ENCODE results near the gene CARD10. TPM values are rescaled to one million over a fixed set of nuclear protein-coding genes. Genes with fewer than 3 reads are reported as not detected.

Gene CARD10
- total RNA-seq, 1 donor from 2014 or later, result 10.8 TPM

DNA sequence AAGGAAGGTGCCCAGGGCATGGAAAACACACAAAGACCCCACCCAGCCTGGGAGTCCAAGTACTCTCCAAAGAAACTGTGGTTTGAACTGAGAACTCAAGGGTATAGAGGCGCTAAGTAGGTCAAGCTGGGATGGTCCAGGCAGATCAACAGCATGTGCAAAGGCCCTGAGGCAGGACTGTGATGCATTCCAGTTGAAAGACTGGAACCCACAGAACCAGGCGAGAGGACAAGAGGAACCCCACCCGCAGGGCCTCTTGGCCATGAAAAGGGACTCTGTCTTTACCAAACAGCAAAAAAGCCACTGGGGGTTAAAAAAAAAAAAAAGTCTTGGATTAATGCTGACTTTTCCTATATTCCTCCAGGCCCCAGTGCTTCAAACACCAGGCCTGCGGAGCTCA, 14.3 kb downstream of the CARD10 start:
- no peak for DNase-seq (ENCODE audit: low spot score)

DNA sequence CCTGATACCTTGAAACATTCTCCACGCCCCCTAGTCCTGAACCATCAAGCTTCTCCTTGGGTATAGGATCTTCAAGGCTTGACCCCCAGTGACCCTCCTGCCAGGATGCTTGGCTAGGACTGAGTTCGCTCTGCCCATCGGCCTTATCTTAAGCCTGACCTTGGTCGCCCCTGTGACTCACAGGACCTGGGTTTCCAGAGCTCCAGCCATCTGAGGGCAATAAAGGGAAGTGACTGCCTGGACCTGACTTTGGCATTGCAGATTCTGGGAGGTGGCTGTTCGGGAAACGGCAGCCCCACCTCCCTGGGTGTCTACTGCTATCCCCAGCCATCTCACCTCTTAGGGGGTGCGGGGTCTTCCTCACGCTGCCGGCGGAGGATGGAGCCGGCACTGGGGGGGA, 15.4 kb downstream of the CARD10 start:
- no peak for DNase-seq (ENCODE audit: low spot score)

DNA sequence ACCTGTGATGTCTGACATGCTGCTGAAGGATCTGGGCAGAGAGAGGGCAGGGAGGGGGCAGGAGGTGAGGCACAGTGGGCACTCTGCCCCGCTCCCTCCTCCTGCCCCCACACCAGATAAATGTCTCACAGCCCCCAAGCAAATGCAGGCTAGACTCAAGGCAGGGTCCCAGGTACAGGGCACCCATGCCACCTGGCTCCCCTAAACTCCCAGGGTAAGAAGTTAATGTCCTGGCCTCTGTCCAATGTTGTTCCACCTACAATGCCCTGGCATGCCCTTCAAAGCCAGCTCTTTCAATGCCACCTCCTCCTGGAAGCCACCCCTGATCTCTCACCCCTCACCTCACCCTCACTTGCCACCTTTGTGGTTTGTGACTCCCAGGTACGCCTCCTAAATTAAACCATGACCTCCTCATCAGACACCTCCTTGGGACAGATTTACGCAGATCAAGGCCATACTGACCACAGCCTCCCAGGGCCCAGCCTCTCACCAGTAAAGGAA, 16.0 kb downstream of the CARD10 start:
- DNase-seq (ENCODE audit: low spot score), result no peak

DNA sequence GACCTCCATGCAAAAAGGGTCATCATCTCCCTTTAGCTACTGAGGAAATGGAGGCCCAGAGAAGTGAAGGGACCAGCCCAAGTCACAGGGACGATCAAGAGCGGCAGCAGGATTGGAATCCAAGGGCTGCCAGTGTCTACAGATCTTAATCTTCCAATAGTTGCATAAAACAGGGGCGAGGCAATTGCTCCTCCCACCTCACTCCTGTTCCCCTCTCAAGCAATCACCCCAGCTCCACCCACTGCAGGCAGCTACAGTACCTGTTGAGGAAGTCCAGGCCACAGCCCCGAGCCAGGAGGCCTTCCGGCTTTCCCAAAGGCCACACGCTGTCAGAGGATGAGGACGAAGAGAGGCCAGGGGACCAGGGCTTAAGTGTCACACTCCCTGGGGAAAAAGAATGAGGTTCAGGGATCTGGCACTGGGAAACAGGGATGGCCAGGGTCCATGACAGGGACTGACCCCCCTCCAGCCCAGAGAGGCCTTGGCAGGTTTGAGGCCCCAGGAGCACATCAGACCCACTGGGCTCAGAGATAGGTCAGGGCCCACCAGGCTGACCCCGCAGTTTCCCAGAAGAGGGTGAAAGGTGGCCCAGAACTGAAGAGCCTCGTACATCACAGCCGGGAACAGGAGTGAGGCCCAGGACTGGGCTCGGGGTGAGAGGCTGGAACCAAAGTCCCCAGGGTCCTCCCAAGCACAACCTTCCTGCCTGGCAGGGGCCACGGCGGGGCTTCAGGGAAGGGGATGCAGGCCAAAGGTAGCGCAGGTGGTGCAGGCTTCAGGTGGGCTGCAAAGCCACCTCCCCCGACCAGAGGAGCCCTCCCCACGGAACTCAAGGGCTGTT, 16.7 kb downstream of the CARD10 start:
- no peak for DNase-seq (ENCODE audit: low spot score)

DNA sequence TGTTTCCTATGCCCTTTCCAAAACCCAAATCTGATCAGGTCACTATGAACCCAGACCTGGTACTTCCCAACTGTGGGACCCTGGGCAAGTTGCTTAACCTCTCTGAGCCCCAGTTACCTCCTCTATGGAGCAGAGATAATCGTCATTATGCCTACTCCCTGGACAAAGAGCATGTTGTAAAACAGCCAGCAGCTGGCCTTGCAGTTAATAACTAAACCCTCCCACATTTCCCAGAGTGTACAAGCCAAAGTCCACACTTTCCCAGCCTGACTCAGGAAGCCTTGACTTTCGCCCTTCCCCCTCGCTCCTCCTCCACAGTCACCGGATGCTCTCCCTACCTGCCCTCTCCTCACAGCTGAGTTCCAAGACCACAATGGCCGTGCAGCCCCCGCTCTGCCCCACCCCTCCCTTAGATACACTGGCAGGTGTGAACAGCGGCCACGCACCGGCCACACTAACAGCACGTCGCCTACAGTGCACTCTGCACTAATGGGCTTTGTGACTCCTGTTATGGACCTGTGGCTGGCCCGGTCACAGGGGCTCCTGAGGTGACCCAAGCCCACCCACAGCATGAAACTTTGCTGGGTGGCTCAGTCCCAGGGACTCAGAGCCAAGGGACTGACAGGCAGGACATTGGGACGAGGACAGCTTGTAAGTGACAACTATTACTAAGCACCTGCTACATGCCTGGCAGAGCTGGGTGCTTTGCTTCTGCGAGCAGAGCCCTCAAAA, 17.4 kb downstream of the CARD10 start:
- no peak for DNase-seq (ENCODE audit: low spot score)

DNA sequence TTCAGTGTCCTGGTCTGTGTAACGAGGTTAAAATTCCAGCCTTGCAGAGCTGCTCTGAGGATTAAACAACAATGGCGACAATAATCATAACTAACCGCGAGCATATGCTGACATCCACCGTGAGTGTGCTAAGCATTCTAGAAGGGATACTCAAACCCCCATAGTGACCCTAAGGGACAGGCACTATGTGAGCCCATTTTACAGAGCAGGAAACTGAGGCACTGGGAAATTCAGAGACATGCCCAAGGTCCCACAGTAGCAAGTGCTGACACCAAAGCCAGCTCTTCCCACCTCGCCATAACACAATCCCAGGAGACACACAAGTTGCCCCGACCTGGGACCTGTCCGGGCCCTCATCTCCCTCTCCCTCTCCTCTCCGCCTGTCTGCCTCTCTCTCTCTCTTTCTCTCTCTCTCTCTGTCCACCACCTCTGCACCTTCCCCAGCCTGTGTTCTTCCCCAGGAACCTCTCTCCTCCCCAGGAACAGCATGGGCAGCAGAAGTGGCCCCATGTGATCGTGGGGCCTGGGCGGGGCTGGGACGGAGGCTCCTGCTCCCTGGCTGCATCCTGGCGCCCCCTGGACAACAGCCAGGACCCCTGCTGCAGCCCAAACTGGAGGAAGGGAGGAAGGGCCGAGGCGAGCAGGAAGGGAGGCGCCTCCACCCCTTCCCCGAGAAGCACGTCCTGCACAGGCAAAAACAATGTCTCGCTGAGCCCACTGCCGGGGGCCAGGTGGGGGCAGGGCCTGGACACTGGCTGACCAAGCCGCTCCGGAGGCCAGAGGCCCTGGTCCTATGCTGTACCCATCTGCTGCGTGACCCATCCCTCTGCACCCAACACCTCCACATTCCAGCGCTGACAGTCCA, 18.2 kb downstream of the CARD10 start:
- no peak for DNase-seq (ENCODE audit: low spot score)

DNA sequence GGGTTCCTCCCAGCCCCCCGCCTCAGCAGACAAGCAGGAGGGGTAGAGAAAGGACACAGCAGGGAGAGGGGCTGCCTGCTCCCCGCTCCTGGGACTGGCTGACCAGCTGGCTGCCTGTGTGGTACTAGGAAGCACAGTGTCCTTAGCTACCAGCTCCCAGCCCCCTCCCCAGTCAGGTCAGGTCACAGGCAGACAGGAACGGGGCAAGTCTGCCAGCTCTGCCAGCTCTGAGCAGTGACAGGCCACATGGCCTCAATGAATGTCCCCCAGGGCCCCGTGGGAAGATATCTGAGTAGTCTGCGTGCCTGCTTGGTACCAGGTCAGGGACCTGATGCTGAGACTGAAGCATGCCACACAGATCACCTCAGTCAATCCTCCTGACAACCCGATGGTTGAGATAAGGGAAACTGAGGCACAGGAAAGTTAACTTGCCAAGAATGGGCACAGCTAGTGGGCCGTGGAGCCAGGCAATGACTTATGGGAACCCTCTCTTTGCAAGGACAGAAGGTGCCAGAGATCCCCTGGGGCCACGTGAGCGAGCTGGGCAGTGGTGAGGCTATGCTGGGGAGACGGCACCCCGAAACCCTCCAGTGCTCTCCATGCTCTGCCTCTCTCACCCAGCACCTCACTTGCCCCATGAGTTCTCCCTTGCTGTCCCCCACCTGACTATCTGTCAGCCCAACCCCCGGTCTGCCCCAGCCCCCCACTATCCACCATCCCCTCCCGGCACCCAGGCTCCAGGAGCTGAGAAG, 19.2 kb downstream of the CARD10 start:
- DNase-seq (ENCODE audit: low spot score), result no peak

DNA sequence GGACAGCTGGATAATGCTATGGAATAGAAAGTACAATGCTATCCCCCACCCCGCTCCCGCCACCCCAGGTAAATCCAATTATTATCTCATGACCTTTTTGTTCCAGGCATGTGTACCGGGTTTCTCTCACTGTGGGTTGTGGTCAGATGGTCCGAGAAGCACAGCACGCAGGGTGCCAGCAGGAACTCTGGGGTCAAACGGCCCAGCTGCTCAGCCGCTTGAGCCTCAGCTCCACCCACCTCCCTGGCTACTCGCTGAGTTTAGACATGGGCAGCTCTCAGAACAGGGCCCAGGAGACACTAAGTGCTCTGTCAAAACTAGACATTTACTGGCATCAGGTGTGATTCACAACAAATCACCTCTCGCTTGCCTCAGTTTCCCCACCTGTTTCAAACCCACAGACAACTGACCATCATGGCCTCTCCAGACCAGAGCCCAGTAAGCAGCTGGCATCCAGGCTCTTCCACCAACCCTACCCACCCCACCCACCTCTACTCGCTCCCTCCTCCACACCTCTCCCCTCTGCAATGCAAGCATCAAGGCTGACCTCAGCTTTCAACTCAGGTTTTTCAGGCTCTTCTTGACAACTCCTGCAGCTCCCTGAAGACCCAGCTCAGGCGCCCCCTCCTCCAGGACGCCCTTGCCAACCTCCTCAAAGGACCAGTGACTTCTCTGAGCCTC, 20.0 kb downstream of the CARD10 start:
- no peak for DNase-seq (ENCODE audit: low spot score)

DNA sequence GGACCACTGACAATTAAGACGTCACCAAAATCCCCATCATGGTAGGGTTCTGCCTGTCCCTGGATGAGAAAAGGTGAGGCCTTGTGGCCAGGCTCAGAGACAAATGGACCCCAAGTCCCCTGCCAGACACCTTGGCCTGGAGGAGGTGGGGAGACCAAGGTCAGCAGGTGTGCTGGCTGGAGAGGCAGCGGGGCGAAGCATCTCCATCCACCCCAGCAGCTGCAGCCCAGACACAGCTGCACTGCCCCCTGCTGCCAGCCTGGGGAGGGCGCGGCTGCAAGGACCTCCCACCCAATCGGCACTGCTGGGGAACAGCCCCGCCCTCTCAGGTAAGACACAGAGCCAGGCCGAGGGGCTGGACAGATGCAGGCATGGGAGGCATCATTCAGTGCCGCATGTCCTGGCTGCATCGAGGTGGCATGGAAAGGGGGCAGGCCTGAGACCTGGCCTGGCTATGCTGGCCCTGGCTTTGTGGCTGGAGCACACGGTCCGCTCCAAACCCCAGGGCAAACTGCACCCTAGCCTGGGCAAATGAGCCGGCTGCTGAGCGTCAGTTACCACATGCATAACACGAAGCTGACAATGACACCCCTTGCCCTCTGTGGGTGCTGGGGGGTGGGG, 20.8 kb downstream of the CARD10 start:
- no peak for DNase-seq (ENCODE audit: low spot score)

DNA sequence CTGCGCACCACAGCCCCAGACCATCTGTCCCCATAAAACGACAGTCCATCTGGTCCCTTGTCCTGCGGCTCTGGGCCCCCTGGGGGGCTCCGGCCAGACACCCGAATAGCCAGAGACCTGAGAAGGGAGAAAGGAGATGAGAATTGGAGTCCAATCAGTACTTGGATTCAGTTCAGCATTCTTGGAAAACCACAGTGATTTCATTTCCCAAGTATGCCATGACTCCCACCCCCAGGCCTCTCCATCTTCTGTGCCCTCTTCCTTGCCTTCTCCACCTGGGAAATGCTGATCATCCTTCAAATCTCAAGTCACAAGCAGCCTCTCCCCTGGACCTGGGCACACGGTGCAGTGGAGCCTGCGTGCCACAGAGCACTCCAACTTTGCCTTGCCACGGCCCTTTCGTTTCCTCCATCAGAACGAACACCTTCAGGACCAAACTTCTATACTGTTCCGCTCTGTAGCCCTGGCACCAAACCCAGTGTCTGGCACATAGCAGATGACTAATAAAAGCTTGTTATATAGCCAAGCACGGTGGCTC, 22.1 kb downstream of the CARD10 start:
- no peak for DNase-seq (ENCODE audit: low spot score)

DNA sequence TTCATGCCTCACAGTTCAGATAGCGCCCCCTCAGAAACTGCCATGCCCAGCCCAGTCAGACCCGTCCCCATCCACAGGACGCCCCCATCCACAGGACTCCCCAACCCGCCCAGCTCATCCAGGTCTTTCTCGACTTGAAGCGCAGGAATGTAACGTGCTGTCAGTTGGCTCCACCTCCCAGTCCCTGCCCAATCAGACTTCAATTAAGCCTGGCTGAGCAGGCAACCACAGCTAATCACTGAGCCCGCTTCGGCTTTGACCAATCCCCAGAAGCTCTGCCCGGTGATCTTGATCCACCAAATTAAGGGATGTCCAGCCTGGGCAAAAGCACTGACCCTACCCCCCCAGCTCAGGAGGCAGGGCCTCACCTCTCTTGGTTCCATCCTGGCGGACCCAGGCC, 22.6 kb downstream of the CARD10 start:
- no peak for DNase-seq (ENCODE audit: low spot score)

DNA sequence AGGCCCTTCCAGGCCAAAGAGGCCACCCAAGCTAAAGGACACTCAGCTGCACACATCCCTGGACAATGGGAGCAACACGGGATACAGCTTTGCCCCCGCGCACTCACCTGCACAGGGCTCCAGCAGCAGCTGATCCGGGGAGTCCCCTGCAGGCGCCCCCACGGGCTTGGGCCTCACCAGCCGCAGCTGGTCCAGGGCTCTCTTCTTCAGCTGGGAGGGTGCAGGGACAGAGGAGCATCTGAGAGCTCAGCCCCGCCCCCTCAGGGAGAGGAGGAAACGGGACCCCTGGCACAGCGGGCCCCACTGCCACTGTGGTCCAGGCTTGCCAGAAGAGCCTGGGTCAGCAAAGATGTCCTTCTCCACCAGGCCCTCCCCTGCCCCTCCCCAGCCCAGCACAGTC, 25.2 kb downstream of the CARD10 start:
- DNase-seq (ENCODE audit: low spot score), result no peak

DNA sequence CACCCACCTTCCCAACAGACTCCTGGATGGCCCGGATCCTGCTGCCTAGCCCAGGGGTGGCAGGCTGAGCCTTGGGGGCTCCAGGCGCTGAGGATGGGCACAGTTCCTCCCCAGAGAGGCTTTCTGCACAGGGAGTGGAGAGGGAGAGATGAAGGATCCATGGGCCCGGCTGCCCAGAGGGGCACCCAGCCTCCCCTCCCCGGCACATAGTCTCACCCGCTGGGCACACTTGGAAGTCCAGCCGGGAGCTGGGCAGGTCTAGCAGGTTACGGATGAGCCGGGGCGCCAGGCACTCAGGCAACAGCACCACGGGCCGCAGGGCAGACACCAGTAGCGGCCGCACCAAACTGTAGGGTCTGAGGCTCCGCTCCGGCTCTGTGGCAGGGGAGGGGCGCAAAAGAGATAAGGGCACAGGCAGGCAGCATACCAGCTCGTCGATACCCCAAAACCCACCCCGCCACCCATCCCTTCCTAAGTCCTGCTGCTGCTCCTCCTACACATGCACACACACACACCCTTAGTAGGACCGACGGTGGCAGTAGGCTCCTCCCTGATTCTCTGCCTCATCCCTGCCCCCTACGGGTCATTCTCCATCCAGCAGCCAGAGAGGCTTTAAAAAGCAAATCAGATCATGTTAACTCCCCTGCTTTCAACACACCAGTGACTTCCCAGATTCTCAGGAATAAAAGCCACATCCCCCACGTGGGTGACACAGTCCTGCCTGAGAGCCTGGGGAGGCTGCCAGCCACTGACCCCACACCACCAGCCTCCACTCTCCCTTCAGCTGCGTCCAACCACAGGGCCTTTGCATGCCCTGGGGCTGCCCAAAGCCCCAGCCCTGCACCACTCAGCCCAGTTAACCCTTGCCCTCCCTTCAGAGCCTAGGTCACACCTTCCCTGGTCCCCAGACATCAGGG, 26.5 kb downstream of the CARD10 start:
- no peak for DNase-seq (ENCODE audit: low spot score)

DNA sequence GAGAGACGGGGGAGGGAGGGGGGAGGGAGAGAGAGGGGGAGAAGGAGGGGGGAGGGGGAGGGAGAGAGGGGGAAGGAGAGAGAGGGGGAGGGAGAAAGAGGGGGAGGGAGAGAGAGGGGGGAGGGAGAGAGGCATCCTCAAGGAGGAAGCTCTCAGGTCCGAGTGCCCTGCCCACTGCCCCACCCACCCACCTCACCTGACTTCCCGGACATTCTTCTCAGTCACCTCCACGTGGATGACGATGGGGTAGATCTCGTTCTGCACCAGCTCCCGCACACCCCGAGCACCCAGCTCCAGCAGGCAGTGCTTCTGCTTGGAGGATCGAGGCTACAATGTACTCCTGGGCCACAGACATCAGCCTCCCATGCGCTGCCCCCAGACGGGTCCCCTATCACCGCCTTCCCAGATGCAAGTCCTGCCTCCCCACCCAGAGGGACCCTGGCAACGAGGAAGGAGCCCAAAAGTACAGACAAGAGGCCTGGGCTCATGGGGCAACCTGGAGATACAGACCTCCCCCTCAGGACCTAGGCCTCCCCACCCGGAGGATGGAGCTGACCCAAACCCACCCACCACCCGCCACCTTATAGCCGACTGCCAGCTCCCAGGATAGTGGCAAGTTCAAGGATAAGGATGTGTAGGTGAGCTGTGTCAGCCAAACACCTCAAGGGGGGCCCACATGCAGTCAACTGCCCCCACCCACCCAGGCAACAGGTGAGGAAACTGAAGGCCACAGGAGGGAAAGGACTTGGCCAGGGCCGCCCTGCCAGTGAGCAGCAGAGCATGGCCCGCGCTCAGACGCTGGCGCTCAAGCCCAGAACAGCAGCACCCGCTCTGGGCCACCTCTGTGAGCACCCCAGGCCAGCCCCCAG, 27.4 kb downstream of the CARD10 start:
- DNase-seq (ENCODE audit: low spot score), result no peak

DNA sequence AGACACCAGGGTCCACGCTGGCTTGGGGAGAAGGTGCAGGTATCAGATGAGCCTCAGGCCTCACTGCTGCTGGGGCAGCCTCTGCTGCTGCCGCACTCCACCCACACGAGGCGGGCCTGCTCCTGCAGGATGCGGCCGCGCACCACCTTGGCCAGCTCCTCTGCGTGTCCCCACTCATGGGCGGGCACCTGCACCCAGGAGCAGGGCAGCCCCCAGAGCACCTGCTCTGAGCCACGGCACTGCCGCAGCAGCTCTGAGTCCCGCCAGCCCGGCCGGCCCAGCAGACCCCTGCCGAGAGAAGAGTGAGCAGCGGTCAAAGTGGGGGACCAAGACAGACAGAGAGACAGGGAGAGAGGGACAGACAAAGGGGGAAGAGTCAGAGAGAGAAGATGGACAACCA, 28.1 kb downstream of the CARD10 start:
- DNase-seq (ENCODE audit: low spot score), result no peak

DNA sequence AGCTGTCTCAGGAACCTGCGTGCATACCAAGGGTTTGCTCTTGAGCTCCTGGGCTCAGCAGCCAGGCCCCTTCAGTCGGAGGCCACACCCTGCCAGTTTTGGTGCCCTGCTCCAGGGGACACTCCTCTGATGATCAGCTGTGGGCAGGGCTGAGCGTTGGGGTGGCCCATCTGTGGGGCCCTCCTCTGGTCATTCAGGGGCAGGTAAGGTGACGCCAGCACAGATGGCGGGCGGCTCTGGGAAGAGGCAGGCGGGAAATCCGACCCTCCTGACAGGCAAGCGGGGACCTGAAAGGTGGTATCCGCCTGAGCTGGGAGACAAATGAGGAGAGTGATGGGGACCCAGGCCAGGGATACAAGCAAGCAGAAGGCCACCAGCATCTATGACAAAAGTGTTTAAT, 29.2 kb downstream of the CARD10 start:
- no peak for DNase-seq (ENCODE audit: low spot score)

DNA sequence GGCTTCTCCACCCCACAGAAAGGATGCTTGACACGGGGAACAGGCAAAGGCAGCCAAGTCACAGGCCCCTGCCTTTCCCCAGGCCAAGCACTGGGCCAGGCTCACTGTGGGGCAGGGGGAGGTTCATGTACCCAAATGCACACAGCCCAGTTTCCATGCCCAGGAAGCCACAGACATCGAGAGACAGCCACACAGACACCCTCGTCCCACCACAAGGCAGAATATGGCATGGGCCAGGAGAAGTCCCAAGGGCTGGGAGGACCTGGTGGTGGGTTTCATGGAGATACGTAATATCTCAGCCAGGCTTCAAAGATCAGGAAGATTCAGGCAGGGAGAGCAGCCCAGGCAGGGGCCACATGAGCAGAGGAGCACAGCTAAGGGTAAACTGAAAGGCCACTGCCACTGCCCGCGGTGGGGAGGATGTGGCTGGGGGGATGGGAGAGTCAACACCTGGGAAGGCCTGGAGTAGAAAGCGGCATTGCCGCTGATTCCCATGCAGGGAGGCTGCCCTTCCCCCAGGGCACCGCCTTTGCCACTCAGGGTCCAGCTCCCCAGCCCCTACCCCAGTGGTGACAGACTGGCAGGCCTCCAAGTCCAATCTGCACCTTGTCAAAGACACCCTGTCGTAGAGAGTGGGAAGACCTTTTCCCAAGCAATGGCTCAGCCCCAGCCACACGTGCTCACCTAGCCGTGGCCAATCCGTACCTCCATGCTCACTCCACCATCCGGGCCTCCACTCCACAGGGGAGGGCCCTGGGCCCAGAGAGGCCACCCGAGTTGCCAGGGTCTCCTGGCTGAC, 30.7 kb downstream of the CARD10 start:
- DNase-seq (ENCODE audit: low spot score), result no peak
